GM18505 (cell line): Measurements from ENCODE around the gene GPS2.

ENCODE experiments used
- ATAC-seq: cut with Tn5 transposase; IDR thresholded peaks from one replicate; pipeline ENCODE4 v1.9.1; 2021; ENCODE audit not compliant: unreplicated experiment
- POLR2A ChIP-seq: IDR thresholded peaks from 4 replicates; pipeline ENCODE4 v1.6.1; 2011; ENCODE audit warnings: borderline replicate concordance; ENCODE audit not compliant: insufficient read depth, insufficient read length; ENCODE audit errors: extremely low read depth

Gene GPS2

DNA sequence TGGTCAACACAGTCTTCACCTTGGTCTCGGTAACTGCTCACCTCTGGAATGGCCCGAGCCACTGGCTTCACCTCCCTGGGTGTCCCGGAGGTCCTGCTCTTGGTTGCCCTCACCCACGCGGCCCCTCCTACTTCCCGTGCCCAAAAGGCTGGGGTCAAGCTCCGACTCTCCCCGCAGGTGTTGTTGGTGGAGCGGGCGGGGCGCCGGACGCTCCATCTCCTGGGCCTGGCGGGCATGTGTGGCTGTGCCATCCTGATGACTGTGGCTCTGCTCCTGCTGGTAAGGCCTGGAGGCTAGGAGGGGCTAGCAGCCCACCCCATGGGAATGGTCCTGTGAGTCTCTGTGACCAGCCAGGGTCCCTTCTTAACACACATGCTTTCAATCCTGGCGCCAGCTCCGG is 30.2 kb downstream of the GPS2 start:
- TF ChIP-seq POLR2A, result no peak

DNA sequence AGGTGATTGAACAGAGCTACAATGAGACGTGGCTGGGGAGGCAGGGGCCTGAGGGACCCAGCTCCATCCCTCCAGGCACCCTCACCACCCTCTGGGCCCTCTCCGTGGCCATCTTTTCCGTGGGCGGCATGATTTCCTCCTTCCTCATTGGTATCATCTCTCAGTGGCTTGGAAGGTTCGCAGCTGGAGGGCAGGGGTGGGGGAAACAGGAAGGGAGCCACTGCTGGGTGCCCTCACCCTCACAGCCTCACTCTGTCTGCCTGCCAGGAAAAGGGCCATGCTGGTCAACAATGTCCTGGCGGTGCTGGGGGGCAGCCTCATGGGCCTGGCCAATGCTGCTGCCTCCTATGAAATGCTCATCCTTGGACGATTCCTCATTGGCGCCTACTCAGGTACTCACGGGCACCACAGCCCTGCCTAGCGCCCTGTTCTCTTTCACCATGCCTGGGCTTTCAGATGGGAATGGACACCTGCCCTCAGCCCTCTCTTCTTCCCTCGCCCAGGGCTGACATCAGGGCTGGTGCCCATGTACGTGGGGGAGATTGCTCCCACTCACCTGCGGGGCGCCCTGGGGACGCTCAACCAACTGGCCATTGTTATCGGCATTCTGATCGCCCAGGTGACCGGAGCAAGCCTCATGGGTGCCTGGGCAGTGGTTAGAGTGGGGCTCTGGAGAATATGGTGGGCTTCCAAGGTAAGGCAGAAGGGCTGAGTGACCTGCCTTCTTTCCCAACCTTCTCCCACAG is 31.5 kb downstream of the GPS2 start:
- ATAC-seq, result no peak
- no peak for TF ChIP-seq POLR2A

More for the DNA sequence above, 30.2 kb downstream of the GPS2 start:
- ATAC-seq, result no peak

DNA sequence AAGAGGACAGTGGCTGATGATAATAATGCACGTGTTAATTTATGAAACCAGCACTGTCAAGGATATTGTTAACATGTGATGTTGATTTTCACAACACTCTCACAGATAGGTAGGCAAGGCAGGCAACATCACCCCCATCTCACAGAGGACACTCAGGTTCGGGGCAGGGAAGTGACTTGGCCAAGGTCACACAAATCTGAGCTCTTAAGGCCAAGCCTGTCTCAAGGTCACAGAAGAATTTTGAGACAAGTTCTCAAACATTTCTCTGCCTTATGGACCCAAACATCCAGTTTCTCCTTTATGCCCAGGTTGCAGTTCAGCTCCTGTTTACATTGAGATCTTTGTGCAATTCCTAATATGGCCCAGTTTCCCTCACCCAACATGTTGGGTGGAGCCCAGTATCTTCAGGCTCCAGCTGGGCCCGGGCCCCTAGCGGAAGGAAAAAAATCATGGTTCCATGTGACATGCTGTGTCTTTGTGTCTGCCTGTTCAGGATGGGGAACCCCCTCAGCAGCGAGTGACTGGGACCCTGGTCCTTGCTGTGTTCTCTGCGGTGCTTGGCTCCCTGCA is 32.3 kb downstream of the GPS2 start:
- no peak for ATAC-seq
- TF ChIP-seq POLR2A, result no peak

DNA sequence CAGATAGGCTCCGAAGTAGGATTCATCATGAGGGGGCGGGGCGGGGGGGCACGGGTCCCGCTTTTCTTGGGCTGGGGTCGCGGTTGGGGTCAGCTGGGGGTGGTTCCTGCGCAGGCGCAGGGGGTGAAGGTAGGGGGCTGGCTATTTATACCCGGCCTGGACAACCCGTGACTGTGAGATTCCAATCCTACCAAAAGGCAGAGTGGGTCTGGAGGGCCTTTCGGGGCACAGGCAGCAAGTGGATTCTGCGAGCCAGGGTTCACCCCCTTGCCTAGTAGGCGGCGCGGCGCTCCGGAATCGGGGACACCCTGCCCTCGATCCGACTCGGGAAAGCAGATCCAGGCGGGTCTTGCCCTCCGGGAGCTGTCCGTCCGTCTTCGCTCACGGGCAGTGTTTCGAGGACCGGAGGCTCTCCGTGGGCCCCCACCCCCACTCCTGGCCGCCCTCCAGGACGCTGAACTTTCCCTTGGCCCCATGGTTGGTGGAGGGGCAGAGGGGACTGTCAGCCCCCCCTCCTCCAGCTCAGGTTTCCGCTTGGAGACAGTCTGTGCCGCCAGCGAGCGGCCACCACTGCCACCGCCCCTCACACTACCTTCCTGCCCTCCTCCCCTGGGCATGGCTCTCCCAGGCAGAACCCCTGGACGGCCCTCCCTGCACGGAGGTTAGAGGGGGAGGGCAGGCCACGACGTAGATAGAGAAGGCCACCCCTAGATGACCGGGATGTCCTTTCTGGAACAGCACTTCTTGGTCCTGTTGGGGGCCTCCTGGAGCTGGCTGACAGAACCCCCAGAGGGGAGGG is 33.0 kb downstream of the GPS2 start:
- no peak for TF ChIP-seq POLR2A
- no peak for ATAC-seq

DNA sequence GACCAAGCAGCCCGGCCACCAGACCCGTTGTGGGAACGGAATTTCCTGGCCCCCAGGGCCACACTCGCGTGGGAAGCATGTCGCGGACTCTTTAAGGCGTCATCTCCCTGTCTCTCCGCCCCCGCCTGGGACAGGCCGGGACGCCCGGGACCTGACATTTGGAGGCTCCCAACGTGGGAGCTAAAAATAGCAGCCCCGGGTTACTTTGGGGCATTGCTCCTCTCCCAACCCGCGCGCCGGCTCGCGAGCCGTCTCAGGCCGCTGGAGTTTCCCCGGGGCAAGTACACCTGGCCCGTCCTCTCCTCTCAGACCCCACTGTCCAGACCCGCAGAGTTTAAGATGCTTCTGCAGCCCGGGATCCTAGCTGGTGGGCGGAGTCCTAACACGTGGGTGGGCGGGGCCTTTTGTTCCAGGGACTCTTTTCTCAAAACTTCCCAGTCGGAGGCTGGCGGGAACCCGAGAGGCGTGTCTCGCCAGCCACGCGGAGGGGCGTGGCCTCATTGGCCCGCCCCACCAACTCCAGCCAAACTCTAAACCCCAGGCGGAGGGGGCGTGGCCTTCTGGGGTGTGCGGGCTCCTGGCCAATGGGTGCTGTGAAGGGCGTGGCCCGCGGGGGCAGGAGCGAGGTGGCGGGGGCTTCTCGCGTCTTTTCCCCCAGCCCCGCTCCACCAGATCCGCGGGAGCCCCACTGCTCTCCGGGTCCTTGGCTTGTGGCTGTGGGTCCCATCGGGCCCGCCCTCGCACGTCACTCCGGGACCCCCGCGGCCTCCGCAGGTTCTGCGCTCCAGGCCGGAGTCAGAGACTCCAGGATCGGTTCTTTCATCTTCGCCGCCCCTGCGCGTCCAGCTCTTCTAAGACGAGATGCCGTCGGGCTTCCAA is 33.8 kb downstream of the GPS2 start, which contains the start of gene SLC2A4:
TSS of gene SLC2A4 (plus strand) at position 645 of the 879 bp plus-strand sequence. CDS start at position 862, 217 bp downstream.
- TF ChIP-seq POLR2A, result no peak
- peak; percentile 49 for ATAC-seq

DNA sequence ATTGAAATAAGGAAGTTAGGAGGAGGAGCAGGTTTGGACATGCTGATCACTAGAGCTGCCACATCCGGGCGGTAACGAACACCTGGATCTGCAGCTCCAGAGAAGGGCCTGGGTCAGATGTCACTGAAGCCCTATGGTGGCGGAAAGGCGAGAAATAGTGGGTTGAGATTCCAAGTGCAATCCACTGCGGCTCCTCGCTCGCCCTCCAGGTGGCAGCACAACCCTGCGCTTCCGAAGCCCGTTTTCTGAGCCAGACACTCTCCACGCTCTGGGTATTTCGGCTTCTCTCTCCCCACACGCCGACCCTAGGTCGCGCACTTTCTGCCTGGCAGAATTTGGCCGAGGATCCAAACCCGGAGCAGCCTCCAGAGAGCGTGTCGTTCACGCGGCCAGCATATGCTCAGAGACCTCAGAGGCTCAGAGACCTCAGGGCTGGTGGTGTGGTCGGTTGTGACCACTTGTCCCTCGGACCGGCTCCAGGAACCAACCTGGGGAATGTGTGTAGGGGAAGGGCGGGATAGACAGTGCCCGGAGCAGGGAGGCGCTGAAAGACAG is 34.6 kb downstream of the GPS2 start:
- no peak for TF ChIP-seq POLR2A

DNA sequence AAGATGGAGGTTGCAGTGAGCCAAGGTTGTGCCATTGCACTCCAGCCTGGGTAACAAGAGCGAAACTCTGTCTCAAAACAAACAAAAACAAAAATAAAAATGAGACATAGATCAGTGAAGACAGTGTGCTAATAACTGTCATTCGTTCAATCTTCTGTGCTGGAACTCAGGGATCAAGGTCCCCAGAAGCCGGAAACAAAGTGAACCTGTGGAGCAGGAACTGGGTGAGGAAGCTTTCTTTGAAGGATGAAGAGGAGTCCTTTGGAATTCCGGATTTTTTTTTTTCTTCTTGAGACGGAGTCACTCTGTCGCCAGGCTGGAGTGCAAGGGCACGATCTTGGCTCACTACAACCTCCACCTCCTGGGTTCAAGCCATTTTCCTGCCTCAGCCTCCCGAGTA is 35.7 kb downstream of the GPS2 start:
- TF ChIP-seq POLR2A, result no peak
- ATAC-seq, result no peak

More for the DNA sequence above, 34.6 kb downstream of the GPS2 start:
- ATAC-seq, result peak; percentile 50

DNA sequence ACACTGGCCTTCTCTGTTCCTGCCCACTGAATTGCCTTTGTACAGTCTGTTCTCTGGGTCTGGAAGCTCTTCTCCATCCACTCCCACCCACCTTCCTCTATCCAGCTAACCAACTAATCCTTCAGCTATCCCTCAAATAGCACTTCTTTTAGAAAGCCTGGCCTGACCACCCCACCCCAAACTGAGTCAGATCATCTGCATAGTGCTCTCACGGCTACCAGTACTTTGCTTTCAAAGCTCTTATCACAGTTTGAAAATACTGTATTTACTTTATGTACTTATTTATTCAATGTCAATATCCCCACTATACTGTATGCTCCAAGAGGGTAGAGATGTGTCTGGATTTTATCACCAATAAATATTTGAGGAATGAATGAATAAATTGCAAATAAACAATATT is 48.4 kb downstream of the GPS2 start:
- no peak for TF ChIP-seq POLR2A
- no peak for ATAC-seq

DNA sequence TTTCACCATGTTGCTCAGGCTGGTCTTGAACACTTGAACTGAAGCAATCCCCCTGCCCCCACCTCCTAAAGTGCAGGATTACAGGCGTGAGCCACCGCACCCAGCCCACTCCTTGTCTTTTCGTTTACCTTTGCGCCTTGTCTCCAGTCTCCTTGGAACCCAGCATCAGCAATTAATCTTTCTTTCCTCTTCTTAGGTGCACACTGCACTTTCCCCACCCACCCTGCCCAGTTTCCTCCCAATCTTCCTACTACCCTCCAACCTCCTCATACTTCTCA is 51.4 kb downstream of the GPS2 start:
- ATAC-seq, result no peak

DNA sequence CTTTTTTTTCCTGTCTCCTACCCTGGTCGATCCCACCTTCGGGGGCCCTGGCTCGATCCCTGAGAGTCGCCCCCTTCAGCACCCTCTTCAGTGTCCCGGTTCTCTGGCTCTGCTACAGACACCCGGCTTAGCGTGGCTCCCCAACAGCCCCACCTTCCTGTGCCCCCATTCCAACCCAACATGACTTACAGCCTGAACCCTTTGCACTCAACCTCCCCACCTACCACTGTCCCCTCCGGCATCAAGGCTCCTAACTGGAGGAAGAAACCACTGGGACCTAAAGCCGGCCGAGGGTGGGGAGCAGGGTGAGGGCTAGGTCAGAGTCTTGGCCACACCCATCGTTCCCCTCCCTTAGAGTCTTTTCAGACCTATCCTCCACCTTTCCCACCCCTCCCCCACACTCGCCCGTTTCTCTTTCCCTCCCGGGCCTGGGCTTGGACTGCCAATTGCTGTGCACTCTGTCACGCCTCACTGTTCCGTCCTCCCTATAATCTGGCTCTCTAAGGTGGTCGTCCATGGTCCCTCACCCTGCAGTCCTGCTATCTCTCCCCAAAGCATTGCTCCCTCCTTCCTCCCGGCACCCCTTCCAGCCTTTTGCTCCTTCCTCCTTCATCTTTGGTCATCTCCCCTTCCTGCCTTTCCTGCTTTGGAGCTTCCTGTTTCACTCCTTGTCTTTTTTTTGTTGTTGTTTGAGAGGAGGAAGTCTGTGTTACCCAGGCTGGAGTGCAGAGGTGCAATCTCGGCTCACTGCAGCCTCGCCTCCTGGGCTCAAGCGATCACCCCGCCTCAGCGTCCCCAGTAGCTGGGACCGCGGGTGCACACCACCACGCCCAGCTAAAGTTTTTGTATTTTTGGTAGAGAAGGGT is 52.0 kb downstream of the GPS2 start:
- TF ChIP-seq POLR2A, result no peak
- no peak for ATAC-seq

More for the DNA sequence above, 51.4 kb downstream of the GPS2 start:
- no peak for TF ChIP-seq POLR2A
